ENCODE data around the gene UNC5C.

Gene UNC5C

GRCh38 chr4:95318044-95318443 lies 230.7 kb downstream of the UNC5C start:
- TF ChIP-seq POLR2A (IDR thresholded peaks at IDR 0.05; ENCODE audit: low read length) (no peak), GATA1 (IDR thresholded peaks at IDR 0.05; ENCODE audit: low read depth, low read length) (no peak)
- no peak for DNase-seq

GRCh38 chr4:95317085-95317793 lies 231.5 kb downstream of the UNC5C start:
- DNase-seq, result no peak
- TF ChIP-seq POLR2A (IDR thresholded peaks at IDR 0.05; ENCODE audit: low read length), result no peak
- no peak for TF ChIP-seq GATA1 (IDR thresholded peaks at IDR 0.05; ENCODE audit: low read depth, low read length)

- DNase-seq, result no peak
- TF ChIP-seq POLR2A (IDR thresholded peaks at IDR 0.05; ENCODE audit: low read length) (no peak), GATA1 (IDR thresholded peaks at IDR 0.05; ENCODE audit: low read depth, low read length) (no peak)
Measured at GRCh38 chr4:95314573-95314972, 234.2 kb downstream of the UNC5C start.

- DNase-seq, result no peak
- no peak for TF ChIP-seq GATA1 (IDR thresholded peaks at IDR 0.05; ENCODE audit: low read depth, low read length)
- no peak for TF ChIP-seq POLR2A (IDR thresholded peaks at IDR 0.05; ENCODE audit: low read length)
Measured at GRCh38 chr4:95304898-95305297, 243.9 kb downstream of the UNC5C start.

GRCh38 chr4:95300304-95300703 lies 248.5 kb downstream of the UNC5C start:
- DNase-seq, result no peak
- TF ChIP-seq GATA1 (IDR thresholded peaks at IDR 0.05; ENCODE audit: low read depth, low read length) (no peak), POLR2A (IDR thresholded peaks at IDR 0.05; ENCODE audit: low read length) (no peak)

GRCh38 chr4:95296052-95296451 lies 252.7 kb downstream of the UNC5C start:
- DNase-seq, result no peak
- no peak for TF ChIP-seq POLR2A (IDR thresholded peaks at IDR 0.05; ENCODE audit: low read length)
- no peak for TF ChIP-seq GATA1 (IDR thresholded peaks at IDR 0.05; ENCODE audit: low read depth, low read length)

- TF ChIP-seq POLR2A (IDR thresholded peaks at IDR 0.05; ENCODE audit: low read length), result no peak
- TF ChIP-seq GATA1 (IDR thresholded peaks at IDR 0.05; ENCODE audit: low read depth, low read length), result no peak
- DNase-seq, result no peak
Measured at GRCh38 chr4:95295157-95295556, 253.6 kb downstream of the UNC5C start.

- no peak for DNase-seq
- no peak for TF ChIP-seq GATA1 (IDR thresholded peaks at IDR 0.05; ENCODE audit: low read depth, low read length)
- TF ChIP-seq POLR2A (IDR thresholded peaks at IDR 0.05; ENCODE audit: low read length), result no peak
Measured at GRCh38 chr4:95294321-95294720, 254.5 kb downstream of the UNC5C start.

- TF ChIP-seq POLR2A (IDR thresholded peaks at IDR 0.05; ENCODE audit: low read length) (no peak), GATA1 (IDR thresholded peaks at IDR 0.05; ENCODE audit: low read depth, low read length) (no peak)
- no peak for DNase-seq
Measured at GRCh38 chr4:95293014-95293413, 255.8 kb downstream of the UNC5C start.

GRCh38 chr4:95290702-95291101 lies 258.1 kb downstream of the UNC5C start:
- no peak for DNase-seq

GRCh38 chr4:95289028-95289634 lies 259.6 kb downstream of the UNC5C start:
- DNase-seq, result no peak
- TF ChIP-seq POLR2A (IDR thresholded peaks at IDR 0.05; ENCODE audit: low read length) (no peak), GATA1 (IDR thresholded peaks at IDR 0.05; ENCODE audit: low read depth, low read length) (no peak)

More at GRCh38 chr4:95290702-95291101, 258.1 kb downstream of the UNC5C start:
- TF ChIP-seq GATA1 (IDR thresholded peaks at IDR 0.05; ENCODE audit: low read depth, low read length) (no peak), POLR2A (IDR thresholded peaks at IDR 0.05; ENCODE audit: low read length) (no peak)

- TF ChIP-seq POLR2A (IDR thresholded peaks at IDR 0.05; ENCODE audit: low read length) (no peak), GATA1 (IDR thresholded peaks at IDR 0.05; ENCODE audit: low read depth, low read length) (no peak)
- DNase-seq, result no peak
Measured at GRCh38 chr4:95288552-95288951, 260.2 kb downstream of the UNC5C start.

- no peak for DNase-seq
- TF ChIP-seq POLR2A (IDR thresholded peaks at IDR 0.05; ENCODE audit: low read length), result no peak
- no peak for TF ChIP-seq GATA1 (IDR thresholded peaks at IDR 0.05; ENCODE audit: low read depth, low read length)
Measured at GRCh38 chr4:95285797-95286196, 263.0 kb downstream of the UNC5C start.

GRCh38 chr4:95284655-95285054 lies 264.1 kb downstream of the UNC5C start:
- TF ChIP-seq POLR2A (IDR thresholded peaks at IDR 0.05; ENCODE audit: low read length) (no peak), GATA1 (IDR thresholded peaks at IDR 0.05; ENCODE audit: low read depth, low read length) (no peak)
- DNase-seq, result no peak

- TF ChIP-seq GATA1 (IDR thresholded peaks at IDR 0.05; ENCODE audit: low read depth, low read length), result no peak
- TF ChIP-seq POLR2A (IDR thresholded peaks at IDR 0.05; ENCODE audit: low read length), result no peak
Measured at GRCh38 chr4:95283320-95283719, 265.5 kb downstream of the UNC5C start.

More at GRCh38 chr4:95283320-95283719, 265.5 kb downstream of the UNC5C start:
- no peak for DNase-seq

All from erythroblast (primary cell).